Spleen (tissue), 11 donors: ENCODE results near the gene GABRA5. TPM values are rescaled to one million over a fixed set of nuclear protein-coding genes. Genes with fewer than 3 reads are reported as not detected.

Experiments
- DNase-seq: peaks from one replicate; pipeline ENCODE4 v3.0.0-alpha.2; 2020
- H3K27ac ChIP-seq, 8 donors: fragments of 200-600 bp; sonication (generic) in 7 of 8; 1 replicate in 4 of 8; 2 replicates in 4 of 8; pipeline versions ENCODE4 v1.5.0 to v1.8.0; 2016 to 2021; ENCODE audit warnings: inconsistent platforms in 4 of 8, mild to moderate bottlenecking in 4 of 8, moderate library complexity in 1 of 8
- H3K27me3 ChIP-seq, 7 donors: fragments of 200-600 bp; sonication (generic) in 6 of 7; replicated peaks in 1 of 7; 1 replicate in 4 of 7; 2 replicates in 3 of 7; pipeline versions ENCODE4 v1.5.0 to v1.8.0; 2016 to 2021; ENCODE audit warnings: inconsistent platforms in 3 of 7, mild to moderate bottlenecking in 1 of 7
- H3K36me3 ChIP-seq, 6 donors: fragments of 200-600 bp; sonication (generic) in 5 of 6; 1 replicate in 4 of 6; 2 replicates in 2 of 6; pipeline versions ENCODE4 v1.5.0 to v1.8.0; 2016 to 2021; ENCODE audit warnings: inconsistent platforms in 2 of 6
- H3K4me1 ChIP-seq, 6 donors: fragments of 200-600 bp; sonication (generic) in 5 of 6; 1 replicate in 3 of 6; 2 replicates in 3 of 6; pipeline versions ENCODE4 v1.5.0 to v1.8.0; 2016 to 2021; ENCODE audit warnings: inconsistent platforms in 3 of 6
- H3K4me3 ChIP-seq, 8 donors: fragments of 200-600 bp; sonication (generic) in 7 of 8; 1 replicate in 4 of 8; 2 replicates in 4 of 8; pipeline versions ENCODE4 v1.5.0 to v1.8.0; 2016 to 2021; ENCODE audit warnings: inconsistent platforms in 4 of 8, mild to moderate bottlenecking in 4 of 8, moderate library complexity in 2 of 8
- H3K9me3 ChIP-seq, 8 donors: fragments of 200-600 bp; sonication (generic) in 7 of 8; 1 replicate in 4 of 8; 2 replicates in 4 of 8; pipeline versions ENCODE4 v1.5.0 to v1.8.0; 2016 to 2021; ENCODE audit warnings: inconsistent platforms in 4 of 8
- CTCF ChIP-seq, 11 experiments: fragments of 200-600 bp in 7 of 11; fragments of 450-650 bp in 4 of 11; sonication (generic) in 4 of 11; IDR thresholded peaks in 8 of 11; conservative IDR thresholded peaks in 3 of 11; 1 replicate in 7 of 11; 2 replicates in 4 of 11; pipeline versions ENCODE4 v1.4.0 to v1.8.0; 2016 to 2021; ENCODE audit warnings: antibody characterized with exemption in 11 of 11, inconsistent platforms in 4 of 11, mild to moderate bottlenecking in 1 of 11
- POLR2A ChIP-seq, 3 donors: fragments of 450-650 bp; IDR thresholded peaks; one replicate each; pipeline ENCODE4 v1.5.1; 2017; ENCODE audit warnings: antibody characterized with exemption in 3 of 3, mild to moderate bottlenecking in 1 of 3
- POLR2AphosphoS5 ChIP-seq, 3 donors: sonication (generic); formaldehyde crosslinking; IDR thresholded peaks; one replicate each; pipeline ENCODE4 v1.5.1; 2017; ENCODE audit warnings: antibody characterized with exemption in 3 of 3
- WGBS, 5 donors: extraction: QIAGEN DNeasy Blood & Tissue Kit in 3 of 5; methylation state at CpG; one replicate each; pipeline versions ENCODE4 v1.1.5 to v1.1.7; 2013 to 2018; 5-methylcytosine and 5-hydroxymethylcytosine counted together
- intact Hi-C: fragments of 100-400 bp; cut with DNase I; formaldehyde crosslinking; loops from one replicate; pipeline ENCODE4 v1.15.0; 2023; ENCODE audit warnings: low total_unique reads
- polyA plus RNA-seq, 3 donors: library from polyadenylated mRNA; stranded (reverse); fragments of 200-250 nt; gene quantifications; one replicate each; pipeline ENCODE4 v1.2.1, GENCODE V29; 2013
- total RNA-seq, 7 donors: library from RNA; depleted of rRNA in 3 of 7; stranded (reverse); fragments of >200 nt in 3 of 7; fragmentation: NEBNext Ultra II Directional in 4 of 7; extraction: Animal tissue kit (Norgen Biotek cat#: 25700) in 4 of 7; gene quantifications; one replicate each; pipeline versions ENCODE4 v1.1.0 to v1.2.1, GENCODE V29; 2016 to 2021
- donor health status: healthy with polysubstance abuse.
- donor health status: DM: no; HTN: no; CAD: no; lungs with moderate emphysema.
- donor health status: DM: no; HTN: no; CAD: no.
- donor health status: Bipolar disorder and iron deficiency.
- donor health status: healthy.
- donor health status: DM: no; HTN: no; CAD: no.
- donor health status: DM: yes; HTN: yes; CAD: no.

GABRA5 gene
- total and polyA plus RNA-seq, 10 donors = 0.02 to 0.85 (median 0.04) TPM; not detected in 7

GRCh38 chr15:26941489-26941888, 74.6 kb downstream of the GABRA5 start:
- TF ChIP-seq CTCF (IDR thresholded peaks at IDR 0.05 in 8 of 11, conservative IDR thresholded peaks at IDR 0.05 in 3 of 11) (no peak), POLR2AphosphoS5 (IDR thresholded peaks at IDR 0.05) (no peak), POLR2A (IDR thresholded peaks at IDR 0.05) (no peak)
- no peaks in the 10 kb centered on the region for H3K4me1 ChIP-seq
- H3K9me3 ChIP-seq = peaks cover 0 to 3% (median 0%) of the 10 kb centered on the region in 8 donors
- no peak overlapping the region for H3K27ac ChIP-seq
- no peaks in the 10 kb centered on the region for H3K27me3 ChIP-seq
- intact Hi-C loops = no loop called here
- 75 to 88% (median 82%) methylated on average over 5 of the region's 5 CpGs for WGBS, 5 donors
- H3K36me3 ChIP-seq = no peaks in the 10 kb centered on the region
- no peak overlapping the region for H3K4me3 ChIP-seq
- DNase-seq = no peak

DNA sequence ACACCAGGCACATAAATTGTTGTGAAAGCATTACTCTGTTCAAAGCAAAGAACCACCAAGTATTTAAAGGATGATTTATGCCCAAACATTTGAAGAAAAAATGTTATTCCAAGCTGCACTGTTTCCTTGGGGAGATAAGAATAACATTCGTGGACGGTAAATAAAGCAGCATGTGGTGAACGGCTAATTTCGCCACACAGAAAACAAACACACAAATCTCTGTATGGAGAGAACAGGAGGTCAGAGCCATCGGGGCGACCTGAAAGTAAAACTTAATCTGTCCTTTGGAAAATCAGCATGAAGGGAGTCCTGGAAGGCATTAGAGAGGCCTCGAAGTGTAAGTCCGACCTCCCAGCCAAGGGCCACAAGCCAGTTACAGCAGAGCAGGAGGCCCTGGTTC, 77.0 kb downstream of the GABRA5 start:
- Histone ChIP-seq H3K4me1 (no peaks in the 10 kb centered on the region), H3K27me3 (no peaks in the 10 kb centered on the region), H3K9me3 (no peaks in the 10 kb centered on the region), H3K27ac (no peak overlapping the region), H3K4me3 (no peak overlapping the region), H3K36me3 (no peaks in the 10 kb centered on the region)
- no peak for DNase-seq
- no peak for TF ChIP-seq POLR2A (IDR thresholded peaks at IDR 0.05)
- no peak for TF ChIP-seq CTCF (IDR thresholded peaks at IDR 0.05 in 8 of 11, conservative IDR thresholded peaks at IDR 0.05 in 3 of 11)
- TF ChIP-seq POLR2AphosphoS5 (IDR thresholded peaks at IDR 0.05) = no peak
- intact Hi-C loops = no loop called here
- 50 to 64% (median 54%) methylated on average over 8 of the region's 8 CpGs for WGBS, 5 donors

- Histone ChIP-seq H3K4me3 (no peak overlapping the region), H3K36me3 (no peaks in the 10 kb centered on the region), H3K27me3 (no peaks in the 10 kb centered on the region), H3K9me3 (no peaks in the 10 kb centered on the region), H3K27ac (no peak overlapping the region), H3K4me1 (no peaks in the 10 kb centered on the region)
- no peak for DNase-seq
- intact Hi-C loops = no loop called here
- TF ChIP-seq POLR2A (IDR thresholded peaks at IDR 0.05) (no peak), CTCF (IDR thresholded peaks at IDR 0.05 in 8 of 11, conservative IDR thresholded peaks at IDR 0.05 in 3 of 11) (no peak), POLR2AphosphoS5 (IDR thresholded peaks at IDR 0.05) (no peak)
- 82 to 88% (median 85%) methylated on average over 13 of the region's 13 CpGs for WGBS, 5 donors
Measured at GRCh38 chr15:26945046-26945445, 78.2 kb downstream of the GABRA5 start.

GRCh38 chr15:26950001-26950400, 83.1 kb downstream of the GABRA5 start:
- H3K36me3 ChIP-seq = no peaks in the 10 kb centered on the region
- no peak for DNase-seq
- whole genome bisulfite sequencing, 5 donors = 70 to 88% (median 78%) methylated on average over 2 of the region's 2 CpGs
- no peak overlapping the region for H3K4me3 ChIP-seq
- H3K9me3 ChIP-seq = peaks cover 0 to 27% (median 22%) of the 10 kb centered on the region in 8 donors
- no peaks in the 10 kb centered on the region for H3K4me1 ChIP-seq
- no peak overlapping the region for H3K27ac ChIP-seq
- intact Hi-C loops = no loop called here
- TF ChIP-seq POLR2AphosphoS5 (IDR thresholded peaks at IDR 0.05) (no peak), POLR2A (IDR thresholded peaks at IDR 0.05) (no peak), CTCF (IDR thresholded peaks at IDR 0.05 in 8 of 11, conservative IDR thresholded peaks at IDR 0.05 in 3 of 11) (no peak)
- H3K27me3 ChIP-seq = no peaks in the 10 kb centered on the region
